Measurements from ENCODE around the gene LIG4. TPM values are rescaled to one million over a fixed set of nuclear protein-coding genes. Genes with fewer than 3 reads are reported as not detected.

LIG4 gene
- total RNA-seq, 1 donor from 2014 or later: 14.8 TPM

DNA sequence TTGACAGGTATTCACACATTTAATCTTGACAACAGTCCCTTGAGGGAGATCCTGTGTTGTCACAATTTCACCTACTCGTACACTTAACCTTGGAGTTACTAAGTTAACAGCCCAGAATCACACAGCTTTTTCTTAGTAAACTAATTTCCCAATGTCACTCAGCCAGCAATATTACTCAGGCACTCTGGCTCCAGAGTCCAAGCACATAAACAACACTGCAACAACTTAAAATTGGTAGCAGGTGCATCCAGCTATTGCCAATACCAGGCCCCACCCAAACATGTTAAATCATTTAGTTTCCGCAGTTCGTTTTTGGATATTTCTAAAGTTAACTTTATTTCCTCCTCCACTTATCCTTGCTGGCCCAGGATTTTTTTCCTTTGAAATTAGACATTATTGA lies 32.7 kb downstream of the LIG4 start:
- DNase-seq (no peak), ATAC-seq (ENCODE audit: low read depth) (no peak)
- Mint-ChIP-seq H3K27me3 (no peaks in the 10 kb centered on the region), H3K4me3 (no peak overlapping the region), H3K36me3 (ENCODE audit: low read depth) (no peaks in the 10 kb centered on the region), H3K4me1 (peaks cover 29% of the 10 kb centered on the region), H3K27ac (no peak overlapping the region), H3K9me3 (no peaks in the 10 kb centered on the region)
- ChIA-PET POLR2A (no interaction called here), CTCF (interaction anchor here (2.0 kb wide), 1 partner anchor 27 kb away, joined by 5 read pairs; no protein-coding TSS in a partner anchor)
- intact Hi-C loops (cut with micrococcal nuclease): no loop called here
- TF ChIP-seq CTCF (IDR thresholded peaks at IDR 0.05): no peak

DNA sequence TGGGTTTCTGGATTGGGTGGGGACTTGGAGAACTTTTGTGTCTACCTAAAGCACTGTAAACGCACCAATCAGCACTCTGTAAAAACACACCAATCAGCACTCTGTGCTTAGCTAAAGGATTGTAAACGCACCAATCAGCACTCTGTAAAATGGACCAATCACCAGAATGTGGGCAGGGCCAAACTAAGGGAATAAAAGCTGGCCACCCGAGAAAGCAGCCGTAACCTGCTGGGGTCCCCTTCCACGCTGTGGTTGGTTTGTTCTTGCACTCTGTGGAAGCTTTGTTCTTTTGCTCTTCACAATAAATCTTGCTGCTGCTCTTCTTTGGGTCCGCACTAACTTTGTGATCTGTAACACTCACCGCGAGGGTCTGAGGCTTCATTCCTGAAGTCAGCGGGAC lies 37.3 kb downstream of the LIG4 start:
- no peak overlapping the region for H3K27ac Mint-ChIP-seq
- H3K9me3 Mint-ChIP-seq: peaks cover 4% of the 10 kb centered on the region
- ChIA-PET POLR2A (no interaction called here), CTCF (interaction anchor here (0.7 kb wide), 1 partner anchor 22 kb away, joined by 4 read pairs; no protein-coding TSS in a partner anchor)
- DNase-seq: no peak
- H3K4me1 Mint-ChIP-seq: no peaks in the 10 kb centered on the region
- intact Hi-C loops (cut with micrococcal nuclease): no loop called here
- ATAC-seq (ENCODE audit: low read depth): no peak
- no peak for TF ChIP-seq CTCF (IDR thresholded peaks at IDR 0.05)
- H3K27me3 Mint-ChIP-seq: no peaks in the 10 kb centered on the region
- H3K4me3 Mint-ChIP-seq: no peak overlapping the region
- no peaks in the 10 kb centered on the region for H3K36me3 Mint-ChIP-seq (ENCODE audit: low read depth)

DNA sequence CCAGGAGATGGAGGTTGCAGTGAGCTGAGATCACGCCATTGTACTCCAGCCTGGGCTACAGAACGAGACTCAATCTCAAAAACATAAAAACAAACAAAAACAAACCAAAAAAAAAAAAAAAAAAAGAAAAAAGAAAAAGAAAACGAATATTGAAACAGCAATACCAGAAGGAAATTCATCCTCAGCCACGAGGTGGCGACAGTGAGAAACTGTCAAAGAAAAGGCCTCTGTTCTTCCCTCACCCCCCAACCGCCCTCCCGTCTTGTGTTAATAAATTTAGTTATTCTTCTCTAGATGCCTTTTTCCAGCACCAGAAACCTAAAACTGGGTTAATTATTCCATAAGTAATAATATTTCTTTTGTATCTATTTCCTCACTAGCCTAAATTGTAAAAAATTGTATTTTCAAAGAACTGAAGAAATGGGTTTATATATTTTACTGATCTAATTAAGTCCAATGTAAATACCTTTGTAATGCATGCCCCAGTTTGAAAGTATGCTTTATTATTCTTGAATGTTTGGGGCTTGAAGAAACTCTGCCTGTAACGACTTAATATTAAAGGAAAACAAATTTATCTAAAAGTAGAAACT lies 38.6 kb downstream of the LIG4 start:
- ATAC-seq (ENCODE audit: low read depth): peak; percentile 50
- DNase-seq: peak; percentile 25
- Mint-ChIP-seq H3K36me3 (ENCODE audit: low read depth) (no peaks in the 10 kb centered on the region), H3K27me3 (no peaks in the 10 kb centered on the region), H3K4me3 (no peak overlapping the region), H3K9me3 (peaks cover 4% of the 10 kb centered on the region), H3K27ac (no peak overlapping the region), H3K4me1 (no peaks in the 10 kb centered on the region)
- CTCF ChIA-PET: interaction anchor here (1.1 to 1.8 kb wide), 3 partner anchors 43 to 719 kb away, joined by 3 to 9 read pairs (median 7); no protein-coding TSS in a partner anchor
- no peak for TF ChIP-seq CTCF (IDR thresholded peaks at IDR 0.05)
- intact Hi-C loops (cut with micrococcal nuclease): loop anchor here (1.0 kb wide), 2 partner anchors 42 to 719 kb away; partner anchors contain the start of gene ABHD13
- POLR2A ChIA-PET: interaction anchor here (1.0 kb wide), 1 partner anchor 36 kb away, joined by 9 read pairs; no protein-coding TSS in a partner anchor

DNA sequence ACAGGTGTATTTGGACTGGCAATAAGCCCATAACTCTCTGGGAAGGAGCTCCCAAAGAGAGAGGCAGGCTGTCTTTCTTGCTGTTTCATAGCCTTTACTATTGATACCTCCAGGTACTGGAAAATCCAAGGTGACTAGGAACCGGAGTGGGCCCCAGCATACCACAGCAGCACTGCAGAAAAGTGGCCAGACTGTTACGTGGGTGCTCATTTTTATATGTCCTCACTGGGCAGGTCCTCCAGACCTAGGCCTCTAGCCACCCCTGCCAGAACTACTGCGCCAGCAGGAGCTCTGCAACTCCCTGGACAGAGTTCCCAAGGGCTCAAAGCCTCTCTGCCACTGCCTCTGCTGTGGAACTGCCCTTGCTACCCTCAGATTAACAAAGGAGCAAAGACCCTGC lies 46.4 kb downstream of the LIG4 start:
- peaks cover 11% of the 10 kb centered on the region for H3K27me3 Mint-ChIP-seq
- intact Hi-C loops (cut with micrococcal nuclease): no loop called here
- peaks cover 17% of the 10 kb centered on the region for H3K9me3 Mint-ChIP-seq
- H3K27ac Mint-ChIP-seq: no peak overlapping the region
- CTCF ChIA-PET: no interaction called here
- TF ChIP-seq CTCF (IDR thresholded peaks at IDR 0.05): no peak
- no peak overlapping the region for H3K4me3 Mint-ChIP-seq
- POLR2A ChIA-PET: no interaction called here
- ATAC-seq (ENCODE audit: low read depth): no peak
- H3K4me1 Mint-ChIP-seq: no peaks in the 10 kb centered on the region
- no peak for DNase-seq
- H3K36me3 Mint-ChIP-seq (ENCODE audit: low read depth): no peaks in the 10 kb centered on the region

DNA sequence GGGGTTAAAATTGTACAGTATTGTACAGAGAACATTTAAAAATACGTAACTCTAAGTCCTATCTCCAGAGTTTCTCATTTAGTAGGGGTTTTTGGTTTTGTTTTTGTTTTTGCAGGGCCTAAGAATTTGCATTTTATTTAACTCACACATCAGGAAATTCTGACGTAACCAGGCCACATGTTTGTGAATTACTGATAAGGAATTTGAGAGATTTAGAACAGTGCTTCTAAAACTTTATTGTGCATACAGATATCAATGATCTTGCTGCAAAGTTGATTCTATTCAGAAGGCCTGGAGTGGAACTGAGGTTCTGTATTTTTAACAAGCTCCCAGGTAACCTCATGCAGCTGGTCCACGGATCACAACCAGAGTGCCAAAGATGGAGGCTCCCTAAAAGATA lies 49.3 kb downstream of the LIG4 start:
- ChIA-PET CTCF (no interaction called here), POLR2A (no interaction called here)
- Mint-ChIP-seq H3K4me1 (no peaks in the 10 kb centered on the region), H3K27me3 (peaks cover 5% of the 10 kb centered on the region), H3K36me3 (ENCODE audit: low read depth) (no peaks in the 10 kb centered on the region), H3K4me3 (no peak overlapping the region), H3K9me3 (peaks cover 7% of the 10 kb centered on the region), H3K27ac (no peak overlapping the region)
- DNase-seq: no peak
- no peak for ATAC-seq (ENCODE audit: low read depth)
- no peak for TF ChIP-seq CTCF (IDR thresholded peaks at IDR 0.05)
- intact Hi-C loops (cut with micrococcal nuclease): no loop called here
